ENCODE data around the gene LITAFD. TPM values are rescaled to one million over a fixed set of nuclear protein-coding genes. Genes with fewer than 3 reads are reported as not detected.

Gene LITAFD
- total RNA-seq, 1 donor from 2014 or later, result not detected

DNA sequence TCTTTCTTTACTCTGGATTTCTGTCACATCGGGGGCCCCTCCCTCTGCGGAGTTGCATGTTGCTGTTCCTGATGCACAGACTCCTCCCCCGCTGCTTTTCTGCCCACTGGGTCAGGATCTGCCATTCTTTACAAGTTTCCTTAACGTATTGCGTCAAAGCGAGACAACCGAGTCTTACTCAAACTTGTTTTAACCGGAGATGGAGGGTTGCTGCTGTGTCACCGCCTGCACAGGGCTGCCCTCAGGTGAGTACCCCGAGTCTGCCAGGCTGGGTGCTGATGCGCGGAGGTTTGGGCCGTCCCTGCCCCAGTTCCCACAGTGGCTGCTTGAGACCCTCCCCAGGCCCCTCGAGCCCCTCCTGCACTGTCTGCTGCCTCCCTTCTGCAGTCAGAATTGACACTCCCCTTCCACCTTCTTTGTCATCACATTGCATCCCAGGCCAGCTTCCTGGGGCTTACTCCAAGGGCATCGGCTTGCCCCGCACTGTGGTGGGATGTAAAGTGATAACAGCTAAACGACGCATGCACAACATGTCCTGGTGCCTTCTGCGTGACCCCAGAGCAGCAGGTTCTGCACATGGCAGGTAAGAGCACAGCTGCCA, 32.6 kb upstream of the LITAFD start:
- no peak overlapping the region for H3K4me3 ChIP-seq
- H3K27ac ChIP-seq, result peak overlapping the region; percentile 36 to 37
- no peaks in the 10 kb centered on the region for H3K9me3 ChIP-seq
- intact Hi-C loops (cut with DNase I), result no loop called here
- TF ChIP-seq, protein P1, sequence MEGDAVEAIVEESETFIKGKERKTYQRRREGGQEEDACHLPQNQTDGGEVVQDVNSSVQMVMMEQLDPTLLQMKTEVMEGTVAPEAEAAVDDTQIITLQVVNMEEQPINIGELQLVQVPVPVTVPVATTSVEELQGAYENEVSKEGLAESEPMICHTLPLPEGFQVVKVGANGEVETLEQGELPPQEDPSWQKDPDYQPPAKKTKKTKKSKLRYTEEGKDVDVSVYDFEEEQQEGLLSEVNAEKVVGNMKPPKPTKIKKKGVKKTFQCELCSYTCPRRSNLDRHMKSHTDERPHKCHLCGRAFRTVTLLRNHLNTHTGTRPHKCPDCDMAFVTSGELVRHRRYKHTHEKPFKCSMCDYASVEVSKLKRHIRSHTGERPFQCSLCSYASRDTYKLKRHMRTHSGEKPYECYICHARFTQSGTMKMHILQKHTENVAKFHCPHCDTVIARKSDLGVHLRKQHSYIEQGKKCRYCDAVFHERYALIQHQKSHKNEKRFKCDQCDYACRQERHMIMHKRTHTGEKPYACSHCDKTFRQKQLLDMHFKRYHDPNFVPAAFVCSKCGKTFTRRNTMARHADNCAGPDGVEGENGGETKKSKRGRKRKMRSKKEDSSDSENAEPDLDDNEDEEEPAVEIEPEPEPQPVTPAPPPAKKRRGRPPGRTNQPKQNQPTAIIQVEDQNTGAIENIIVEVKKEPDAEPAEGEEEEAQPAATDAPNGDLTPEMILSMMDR (IDR thresholded peaks at IDR 0.05), result no peak
- peaks cover 0 to 6% of the 10 kb centered on the region in 2 donors for H3K4me1 ChIP-seq
- DNase-seq (ENCODE audit: low spot score in 2 of 2), result no peak
- H3K27me3 ChIP-seq, result no peaks in the 10 kb centered on the region
- H3K36me3 ChIP-seq, result peaks cover 25 to 52% of the 10 kb centered on the region in 2 donors

DNA sequence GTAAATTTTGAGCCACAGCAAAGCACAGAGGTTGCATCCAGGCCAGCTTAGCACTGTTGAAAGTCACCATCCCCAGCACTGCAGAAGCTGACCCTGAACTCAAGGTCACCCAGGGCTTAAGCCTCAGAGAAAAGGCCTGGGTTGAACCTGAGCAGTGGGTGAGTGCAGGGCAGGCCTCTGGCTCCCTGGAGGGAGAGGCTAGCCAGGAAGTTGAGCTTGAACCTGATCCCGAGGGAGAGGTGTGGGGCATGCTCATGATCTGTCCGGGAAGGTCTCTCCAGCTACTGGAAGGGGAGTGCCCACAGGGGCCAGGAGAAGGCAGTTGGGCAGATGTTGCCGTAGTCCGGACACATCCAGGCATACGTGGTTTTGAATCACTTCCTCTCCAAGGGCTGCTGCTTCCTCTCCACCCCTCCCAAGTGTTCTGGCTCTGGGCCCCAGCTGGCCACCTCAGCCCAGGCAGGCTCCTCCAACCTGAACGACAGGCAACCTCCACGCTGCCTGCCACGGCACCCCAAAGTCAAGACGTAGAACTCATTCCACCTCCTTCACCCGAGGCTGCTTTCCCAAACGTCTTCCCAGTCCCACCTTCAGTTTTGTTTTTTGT, 31.8 kb upstream of the LITAFD start:
- Histone ChIP-seq H3K4me1 (peaks cover 0 to 6% of the 10 kb centered on the region in 2 donors), H3K9me3 (no peaks in the 10 kb centered on the region), H3K27me3 (no peaks in the 10 kb centered on the region), H3K4me3 (no peak overlapping the region), H3K27ac (peak overlapping the region; percentile 36 to 37), H3K36me3 (peaks cover 34 to 60% of the 10 kb centered on the region in 2 donors)
- DNase-seq (ENCODE audit: low spot score in 2 of 2), result peak in 1 of 2 donors; percentile 82
- intact Hi-C loops (cut with DNase I), result no loop called here
- TF ChIP-seq, protein P1 (IDR thresholded peaks at IDR 0.05), result no peak

DNA sequence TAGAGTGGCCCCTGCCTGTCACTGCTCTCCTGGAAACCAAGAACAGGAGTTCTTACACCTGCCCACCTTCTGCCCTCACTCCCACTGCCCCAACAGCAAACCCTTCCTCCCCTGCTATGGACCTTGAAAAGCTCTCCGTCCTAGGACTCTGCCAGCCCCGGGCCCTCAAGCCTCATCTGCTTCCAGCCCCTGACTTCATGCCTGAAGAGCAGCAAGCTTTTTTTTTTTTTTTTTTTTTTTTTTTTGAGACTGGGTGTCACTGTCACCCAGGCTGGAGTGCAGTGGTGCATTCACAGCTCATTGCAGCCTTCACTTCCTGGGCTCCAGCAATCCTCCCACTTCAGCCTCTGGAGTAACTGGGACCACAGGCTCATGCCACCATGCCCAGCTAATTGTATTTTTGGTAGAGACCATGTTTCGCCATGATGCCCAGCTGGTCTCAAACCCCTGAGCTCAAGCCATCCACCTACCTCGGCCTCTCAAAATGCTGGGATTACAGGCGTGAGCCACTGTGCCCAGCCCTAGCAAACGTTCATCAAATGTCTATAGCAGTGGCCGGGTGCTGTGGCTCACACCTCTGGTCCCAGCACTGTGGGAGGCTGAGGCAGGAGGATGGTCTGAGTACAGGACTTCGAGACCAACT, 30.3 kb upstream of the LITAFD start:
- H3K9me3 ChIP-seq, result no peaks in the 10 kb centered on the region
- peaks cover 0 to 6% of the 10 kb centered on the region in 2 donors for H3K4me1 ChIP-seq
- peak in 1 of 2 donors; percentile 52 for DNase-seq (ENCODE audit: low spot score in 2 of 2)
- TF ChIP-seq, protein P1 (IDR thresholded peaks at IDR 0.05), result no peak
- intact Hi-C loops (cut with DNase I), result no loop called here
- H3K4me3 ChIP-seq, result no peak overlapping the region
- H3K27me3 ChIP-seq, result no peaks in the 10 kb centered on the region
- no peak overlapping the region for H3K27ac ChIP-seq
- peaks cover 47 to 73% of the 10 kb centered on the region in 2 donors for H3K36me3 ChIP-seq

DNA sequence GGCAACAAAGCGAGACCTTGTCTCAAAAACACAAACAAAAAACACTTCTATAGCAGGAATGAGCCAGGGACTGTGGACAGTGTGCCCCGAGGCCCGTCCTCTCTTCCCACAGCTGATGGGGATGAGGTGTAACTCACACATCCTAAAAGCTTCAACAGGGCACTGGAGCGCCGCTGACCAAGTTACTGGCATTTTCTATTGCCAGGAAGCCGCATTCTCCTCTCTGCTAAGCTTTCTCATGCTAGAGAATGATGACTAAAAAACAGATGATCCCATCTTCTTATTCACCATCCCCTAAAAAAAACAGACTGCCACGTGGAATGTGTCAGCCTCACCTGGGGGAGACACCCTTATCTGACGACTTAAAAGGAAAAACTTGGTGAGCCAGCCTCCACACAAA, 29.6 kb upstream of the LITAFD start:
- peak in 1 of 2 donors; percentile 44 for DNase-seq (ENCODE audit: low spot score in 2 of 2)
- Histone ChIP-seq H3K4me1 (peaks cover 0 to 6% of the 10 kb centered on the region in 2 donors), H3K27ac (no peak overlapping the region)

DNA sequence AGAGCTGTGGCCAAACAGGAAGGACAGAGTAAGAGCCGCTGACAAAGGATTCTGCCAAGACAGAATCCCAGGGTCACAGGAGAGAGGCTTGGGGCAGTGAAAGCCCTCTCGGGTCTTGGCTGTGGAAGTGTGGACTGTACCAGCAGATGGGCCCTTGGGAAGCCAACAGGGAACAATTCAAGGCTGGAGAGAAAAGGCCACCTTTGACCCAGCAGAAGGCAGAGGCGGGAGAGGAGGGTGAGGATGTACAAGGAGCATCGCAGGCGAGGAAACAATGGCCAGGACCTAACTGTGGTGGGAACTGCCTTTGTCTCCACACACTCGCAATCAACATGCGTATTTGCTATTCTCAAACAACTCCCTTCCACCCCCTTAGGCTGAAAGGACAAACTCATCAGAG, 29.0 kb upstream of the LITAFD start:
- no peak for DNase-seq (ENCODE audit: low spot score in 2 of 2)
- H3K27me3 ChIP-seq, result no peaks in the 10 kb centered on the region
- peaks cover 0 to 6% of the 10 kb centered on the region in 2 donors for H3K4me1 ChIP-seq
- intact Hi-C loops (cut with DNase I), result no loop called here
- H3K4me3 ChIP-seq, result no peak overlapping the region
- H3K9me3 ChIP-seq, result no peaks in the 10 kb centered on the region
- TF ChIP-seq, protein P1 (IDR thresholded peaks at IDR 0.05), result no peak
- H3K27ac ChIP-seq, result no peak overlapping the region
- H3K36me3 ChIP-seq, result peaks cover 51 to 70% of the 10 kb centered on the region in 2 donors

More for the DNA sequence above, 29.6 kb upstream of the LITAFD start:
- Histone ChIP-seq H3K36me3 (peaks cover 48 to 72% of the 10 kb centered on the region in 2 donors), H3K27me3 (no peaks in the 10 kb centered on the region), H3K4me3 (no peak overlapping the region), H3K9me3 (no peaks in the 10 kb centered on the region)
- TF ChIP-seq, protein P1 (IDR thresholded peaks at IDR 0.05), result no peak
- intact Hi-C loops (cut with DNase I), result no loop called here

Measured in ascending aorta (tissue), 2 donors.